Osteoblast (primary cell): Measurements from ENCODE around the gene CRLF2. TPM values are rescaled to one million over a fixed set of nuclear protein-coding genes. Genes with fewer than 3 reads are reported as not detected.
"Not testable (repeated sequence)": the region's sequence is repeated elsewhere in the genome, so short reads cannot be mapped to it uniquely, and the experiment has no call there.

ENCODE experiments used
- DNase-seq: peaks from one replicate; pipeline ENCODE4 v3.0.0; 2011; ENCODE audit warnings: low spot score, mixed read lengths; ENCODE audit not compliant: insufficient read length; ENCODE audit errors: missing footprints
- H2AFZ ChIP-seq: 2 replicates; pipeline ENCODE4 v1.6.0; 2011; ENCODE audit warnings: mild to moderate bottlenecking, low read length
- H3K27ac ChIP-seq: 2 replicates; pipeline ENCODE4 v1.5.1; 2011; ENCODE audit warnings: mild to moderate bottlenecking, low read depth, low read length, moderate library complexity
- H3K27me3 ChIP-seq: 2 replicates; pipeline ENCODE4 v1.6.0; 2012; ENCODE audit warnings: mild to moderate bottlenecking, control low read depth, inconsistent platforms, low read length, moderate library complexity; ENCODE audit not compliant: insufficient read depth
- H3K36me3 ChIP-seq: 2 replicates; pipeline ENCODE4 v1.5.1; 2011; ENCODE audit warnings: mild to moderate bottlenecking, low read length, control low read depth, moderate library complexity; ENCODE audit not compliant: insufficient read depth
- H3K4me1 ChIP-seq: 2 replicates; pipeline ENCODE4 v1.5.1; 2011; ENCODE audit warnings: mild to moderate bottlenecking, low read length, control low read depth, moderate library complexity; ENCODE audit not compliant: insufficient read depth
- H3K4me2 ChIP-seq: 2 replicates; pipeline ENCODE4 v1.6.0; 2011; ENCODE audit warnings: mild to moderate bottlenecking, low read length; ENCODE audit not compliant: insufficient read depth
- H3K4me3 ChIP-seq: fragments of 200-600 bp; sonication (generic); 3 replicates; pipeline ENCODE4 v1.5.1; 2012; ENCODE audit warnings: mild to moderate bottlenecking, low read length, inconsistent platforms; ENCODE audit not compliant: insufficient read depth
- H3K79me2 ChIP-seq: 2 replicates; pipeline ENCODE4 v1.6.0; 2012; ENCODE audit warnings: mild to moderate bottlenecking, low read length, control low read depth, inconsistent platforms; ENCODE audit not compliant: insufficient read depth
- H3K9me3 ChIP-seq: 2 replicates; pipeline ENCODE4 v1.5.1; 2011; ENCODE audit warnings: low read depth, low read length, control low read depth
- H4K20me1 ChIP-seq: 2 replicates; pipeline ENCODE4 v1.6.0; 2012; ENCODE audit warnings: mild to moderate bottlenecking, low read length, control low read depth; ENCODE audit not compliant: insufficient read depth
- CTCF ChIP-seq: IDR thresholded peaks from 2 replicates; pipeline ENCODE4 v1.5.1; 2011; ENCODE audit warnings: mild to moderate bottlenecking, low read depth, low read length, moderate library complexity; ENCODE audit errors: extremely low read depth
- total RNA-seq: library from RNA; depleted of rRNA; stranded (reverse); fragments of >200 nt; gene quantifications from 2 replicates; pipeline ENCODE4 v1.2.3, GENCODE V29; 2012

The CRLF2 gene
- total RNA-seq, 1 donor, result 1.1 TPM

GRCh38 chrX:1231850-1232465 is 19.5 kb upstream of the CRLF2 start:
- Histone ChIP-seq H3K27me3 (no peaks in the 10 kb centered on the region), H3K4me3 (no peak overlapping the region), H3K9me3 (no peaks in the 10 kb centered on the region), H3K4me1 (no peaks in the 10 kb centered on the region), H3K36me3 (no peaks in the 10 kb centered on the region), H2AFZ (no peak overlapping the region), H3K79me2 (no peaks in the 10 kb centered on the region), H4K20me1 (no peaks in the 10 kb centered on the region), H3K4me2 (no peak overlapping the region), H3K27ac (no peak overlapping the region)
- no peak for TF ChIP-seq CTCF
- DNase-seq, result no peak

DNA sequence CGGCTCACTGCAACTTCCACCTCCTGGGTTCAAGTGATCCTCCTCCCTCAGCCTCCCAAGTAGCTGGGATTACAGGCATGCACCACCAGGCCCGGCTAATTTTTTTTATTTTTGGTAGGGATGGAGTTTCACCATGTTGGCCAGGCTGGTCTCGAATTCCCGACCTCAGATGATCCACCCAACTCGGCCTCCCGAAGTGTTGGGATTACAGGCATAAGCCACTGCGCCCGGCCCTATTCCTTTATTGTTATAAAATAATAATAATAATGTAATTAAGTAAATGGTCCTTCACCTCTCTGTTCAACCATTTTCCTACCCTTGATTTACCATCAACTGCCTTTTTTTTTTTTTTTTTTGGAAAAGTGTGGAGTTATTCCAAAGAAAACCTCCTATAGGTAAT is 15.7 kb upstream of the CRLF2 start:
- not testable (repeated sequence) for H3K4me1 ChIP-seq, H3K4me2 ChIP-seq, H3K36me3 ChIP-seq, H3K4me3 ChIP-seq, H2AFZ ChIP-seq, H3K9me3 ChIP-seq, H3K27me3 ChIP-seq, H4K20me1 ChIP-seq, DNase-seq, H3K27ac ChIP-seq, H3K79me2 ChIP-seq

DNA sequence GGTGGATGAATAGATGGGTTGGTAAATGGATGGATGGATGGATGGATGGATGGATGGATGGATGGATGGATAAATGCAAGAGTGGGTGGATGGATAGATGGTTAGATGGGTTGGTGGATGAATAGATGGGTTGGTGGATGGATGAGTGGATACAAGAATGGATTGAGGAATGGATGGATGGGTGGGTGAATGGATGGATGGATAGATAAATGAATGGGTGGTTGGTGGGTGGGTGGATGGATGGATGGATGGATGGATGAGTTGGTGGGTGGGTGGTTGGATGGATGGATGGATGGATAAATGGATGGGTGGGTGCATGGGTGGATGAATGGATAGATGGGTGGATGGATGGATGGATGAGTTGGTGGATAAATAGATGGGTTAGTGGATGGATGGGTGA is 13.8 kb upstream of the CRLF2 start:
- H3K27ac ChIP-seq, result no peak overlapping the region
- H3K4me3 ChIP-seq, result no peak overlapping the region
- H3K36me3 ChIP-seq, result no peaks in the 10 kb centered on the region
- H3K4me2 ChIP-seq, result no peak overlapping the region
- no peaks in the 10 kb centered on the region for H4K20me1 ChIP-seq
- H3K4me1 ChIP-seq, result no peaks in the 10 kb centered on the region
- H3K27me3 ChIP-seq, result no peaks in the 10 kb centered on the region
- no peak for DNase-seq
- no peak for TF ChIP-seq CTCF
- H3K9me3 ChIP-seq, result peaks cover 8% of the 10 kb centered on the region
- H2AFZ ChIP-seq, result no peak overlapping the region
- no peaks in the 10 kb centered on the region for H3K79me2 ChIP-seq

- DNase-seq, result no peak
- no peaks in the 10 kb centered on the region for H3K27me3 ChIP-seq
- H3K9me3 ChIP-seq, result peaks cover 8% of the 10 kb centered on the region
- no peaks in the 10 kb centered on the region for H3K79me2 ChIP-seq
- H3K4me1 ChIP-seq, result no peaks in the 10 kb centered on the region
- H3K27ac ChIP-seq, result no peak overlapping the region
- no peak overlapping the region for H3K4me2 ChIP-seq
- TF ChIP-seq CTCF, result no peak
- H3K4me3 ChIP-seq, result no peak overlapping the region
- no peaks in the 10 kb centered on the region for H4K20me1 ChIP-seq
- no peaks in the 10 kb centered on the region for H3K36me3 ChIP-seq
- no peak overlapping the region for H2AFZ ChIP-seq
Measured at GRCh38 chrX:1224954-1225353, 12.5 kb upstream of the CRLF2 start.
